WI38 (cell line): Measurements from ENCODE around the gene EPHB2.

ENCODE experiments used
- H3K4me3 ChIP-seq: 2 replicates; pipeline ENCODE4 v1.5.1; 2011; ENCODE audit warnings: low read depth, mild to moderate bottlenecking, control low read depth, low read length
- CTCF ChIP-seq: IDR thresholded peaks from 2 replicates; pipeline ENCODE4 v1.5.1; 2012; ENCODE audit warnings: low read depth, mild to moderate bottlenecking, control low read depth, low read length

EPHB2 gene

DNA sequence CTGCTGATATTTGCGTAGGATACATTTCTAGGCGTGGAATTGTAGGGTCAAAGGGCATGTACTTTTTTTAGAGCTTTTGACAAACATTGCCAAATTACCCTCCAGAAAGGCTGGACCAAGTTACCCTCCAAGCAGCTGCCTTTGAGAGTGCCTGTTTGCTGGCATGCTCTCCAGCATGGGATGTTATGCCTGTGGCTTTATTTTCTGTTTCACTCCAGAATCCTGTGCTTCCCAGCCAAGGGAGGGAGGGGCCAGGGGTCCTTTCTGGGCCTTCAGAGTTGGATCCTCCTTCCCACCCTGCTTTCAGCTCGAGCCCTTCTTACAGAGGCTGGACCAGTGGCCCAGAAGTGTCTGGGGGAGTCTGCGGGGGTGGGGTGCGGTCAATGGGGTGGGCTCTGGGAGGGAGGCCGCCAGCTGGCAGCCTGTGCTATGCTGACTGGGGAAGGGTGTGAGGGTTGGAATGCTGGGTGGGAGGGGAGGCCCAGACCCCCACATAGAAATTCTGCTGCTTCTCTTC lies 81.2 kb downstream of the EPHB2 start:
- no peak for TF ChIP-seq CTCF

DNA sequence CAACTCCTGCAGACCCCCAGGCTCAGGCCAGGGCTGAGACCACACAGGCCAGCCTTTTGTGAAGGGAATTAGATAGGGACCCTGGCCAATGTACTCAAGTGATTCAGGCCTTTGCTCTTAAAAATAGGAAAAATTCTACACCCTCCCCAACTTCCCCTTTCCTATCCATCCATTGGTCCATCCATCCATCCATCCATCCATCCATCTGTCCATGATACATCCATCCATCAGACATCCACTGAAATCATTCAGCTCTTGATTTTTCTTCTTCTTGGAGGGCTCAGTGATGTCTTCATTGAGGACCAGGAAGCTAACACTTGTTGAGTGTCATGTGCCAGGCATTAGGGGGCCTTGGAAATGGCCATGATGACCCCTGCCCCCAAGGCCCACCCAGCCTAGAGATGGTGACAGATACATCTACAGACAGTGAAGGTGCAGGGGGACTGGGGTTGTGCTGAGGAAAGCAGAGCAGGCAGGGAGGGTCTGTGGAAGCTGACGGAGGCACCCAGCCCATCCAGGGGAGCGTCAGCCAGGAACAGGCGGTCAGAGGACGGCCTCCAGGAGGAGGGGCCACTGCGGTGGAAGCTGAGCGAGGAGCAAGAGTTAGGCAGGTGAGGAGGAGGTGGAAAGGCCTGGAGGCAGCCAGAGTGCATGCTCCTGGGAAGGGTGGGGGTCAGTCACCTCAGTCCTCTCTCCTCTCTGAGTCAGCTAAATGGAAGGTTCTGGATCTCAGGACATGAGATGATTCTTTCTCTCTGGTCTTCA lies 81.9 kb downstream of the EPHB2 start:
- no peak for TF ChIP-seq CTCF
- no peak overlapping the region for H3K4me3 ChIP-seq

More for the DNA sequence above, 81.2 kb downstream of the EPHB2 start:
- H3K4me3 ChIP-seq, result no peak overlapping the region

- H3K4me3 ChIP-seq, result no peak overlapping the region
- no peak for TF ChIP-seq CTCF
Measured at GRCh38 chr1:22793647-22794046, 83.0 kb downstream of the EPHB2 start.

GRCh38 chr1:22794647-22795365 lies 84.2 kb downstream of the EPHB2 start:
- TF ChIP-seq CTCF, result no peak
- H3K4me3 ChIP-seq, result no peak overlapping the region

DNA sequence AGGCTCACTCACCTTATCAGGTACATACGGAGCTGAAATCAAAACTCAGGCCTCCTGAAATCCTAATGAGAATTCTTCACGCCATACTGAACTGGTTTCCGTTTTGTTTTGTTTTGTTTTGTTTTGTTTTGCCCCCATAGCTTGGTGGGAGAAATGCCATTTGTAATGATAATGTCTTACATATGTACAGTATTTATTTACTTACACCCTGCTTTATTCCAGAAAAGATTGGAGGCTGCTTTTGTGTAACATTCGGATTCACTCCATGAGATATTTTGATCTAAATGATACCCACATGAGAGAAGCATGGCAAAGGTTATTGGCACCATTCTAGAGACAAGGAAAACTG lies 84.7 kb downstream of the EPHB2 start:
- TF ChIP-seq CTCF, result no peak
- H3K4me3 ChIP-seq, result no peak overlapping the region

GRCh38 chr1:22796642-22797041 lies 86.0 kb downstream of the EPHB2 start:
- no peak for TF ChIP-seq CTCF
- no peak overlapping the region for H3K4me3 ChIP-seq

GRCh38 chr1:22798083-22798482 lies 87.4 kb downstream of the EPHB2 start:
- H3K4me3 ChIP-seq, result no peak overlapping the region
- TF ChIP-seq CTCF, result no peak
